ENCODE measurements around the gene AKAIN1.

AKAIN1 gene

DNA sequence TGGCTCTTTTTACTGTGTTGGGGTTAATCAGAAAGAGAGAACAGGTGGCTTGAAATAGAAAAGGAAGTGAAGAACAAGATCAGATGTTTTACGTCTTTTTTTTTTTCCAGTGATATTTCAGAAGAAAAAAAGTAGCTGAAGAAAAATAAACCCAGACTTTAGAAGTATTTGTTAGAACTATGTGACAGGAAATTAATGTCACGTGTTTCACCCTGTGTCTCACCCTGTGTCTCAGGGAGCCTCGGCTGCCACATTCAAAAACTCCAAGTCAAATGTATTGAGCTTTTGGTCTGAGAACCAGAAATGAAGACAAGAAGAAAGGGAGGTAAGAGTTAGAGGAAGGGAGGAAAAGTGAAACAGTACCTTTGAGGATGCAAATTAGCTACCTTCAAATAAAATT is 38.0 kb downstream of the AKAIN1 start:
- DNase-seq = no peak

DNA sequence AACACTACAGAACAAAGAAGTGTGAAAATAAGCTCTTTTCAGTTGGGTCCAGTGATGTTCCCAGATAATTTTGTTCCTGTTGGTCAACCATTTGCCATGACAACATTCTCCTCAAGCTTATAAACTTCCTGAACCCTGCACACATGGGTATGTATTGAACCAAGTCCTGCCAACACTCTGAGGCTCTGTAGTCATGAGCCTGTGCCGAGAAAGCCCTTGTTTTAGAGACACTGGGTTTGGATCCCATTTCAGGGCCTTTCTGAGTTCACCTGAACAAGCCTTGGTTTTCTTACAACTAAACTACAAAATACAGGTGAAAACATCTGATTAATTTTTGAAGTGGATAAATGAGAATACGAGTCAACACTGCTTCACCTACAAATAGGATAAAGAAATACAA is 38.5 kb downstream of the AKAIN1 start:
- DNase-seq = no peak

DNA sequence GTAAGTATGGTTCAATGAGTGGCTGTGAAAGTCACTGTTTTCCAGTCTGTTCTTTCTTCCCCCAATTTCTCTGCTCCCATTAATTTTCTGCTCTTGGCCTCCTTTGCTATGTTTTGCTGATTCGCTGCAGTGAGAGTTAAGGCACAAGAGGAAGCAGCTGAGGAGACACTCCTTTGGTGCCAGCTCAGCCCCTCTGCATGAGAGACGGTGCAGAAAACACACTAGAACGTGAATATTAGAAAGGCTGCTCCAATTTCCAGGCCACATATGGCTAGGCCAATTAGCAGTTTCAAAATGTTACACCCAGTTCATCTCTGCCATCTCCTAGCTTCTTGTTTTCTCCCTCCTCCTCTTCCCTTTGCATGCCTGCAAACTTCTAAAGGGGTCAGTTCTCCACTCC is 38.9 kb downstream of the AKAIN1 start:
- no peak for DNase-seq

DNA sequence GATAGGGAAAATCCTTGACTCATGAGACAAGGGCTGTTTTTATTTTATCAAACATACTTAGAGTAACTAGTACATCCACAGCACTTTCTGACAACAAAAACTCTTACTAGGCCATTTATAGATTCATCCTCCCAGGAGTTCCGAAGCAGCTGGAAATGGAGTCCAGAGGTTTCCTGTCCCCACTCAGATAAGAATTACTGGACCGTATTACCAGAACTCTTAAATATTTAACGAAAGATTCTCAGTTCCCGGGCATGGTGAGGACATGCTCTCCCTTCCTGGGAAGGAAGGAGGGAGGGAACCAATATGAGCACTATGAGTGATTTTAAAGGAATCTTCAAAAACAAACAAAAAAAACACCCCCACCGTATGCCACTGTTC is 41.2 kb downstream of the AKAIN1 start:
- no peak for DNase-seq

DNA sequence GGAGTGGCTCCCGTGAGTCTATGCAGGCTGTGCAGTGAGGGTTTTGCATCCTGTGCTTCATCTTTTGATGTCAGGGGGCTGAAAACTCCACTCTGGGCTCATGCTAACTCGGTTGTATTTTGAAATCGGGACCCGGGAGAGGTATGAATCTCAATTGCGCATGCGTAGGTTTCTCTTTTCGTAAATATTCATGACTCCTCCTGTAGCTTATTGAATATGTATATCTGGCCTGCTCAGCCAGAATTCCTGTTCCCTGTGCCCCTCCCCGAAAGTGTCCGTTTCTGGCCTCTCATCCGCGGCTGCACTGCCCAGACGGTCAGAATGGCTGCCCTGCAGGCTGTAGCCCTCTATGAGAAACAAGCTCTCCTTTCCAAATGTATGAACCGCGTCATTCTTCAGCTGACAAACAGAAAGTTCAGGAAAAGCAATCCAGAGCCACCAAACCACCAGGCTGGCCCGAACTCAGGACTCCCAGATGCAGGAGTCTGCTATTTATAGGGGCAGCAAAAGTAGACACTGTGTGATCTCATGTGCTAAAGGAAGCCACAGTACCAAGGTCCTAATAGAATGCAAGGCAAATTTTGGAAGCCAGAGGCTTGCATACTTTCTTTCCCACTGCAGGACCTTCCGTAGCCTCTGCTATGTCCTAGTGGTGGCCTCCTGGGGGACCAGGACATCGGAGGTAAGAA is 41.7 kb downstream of the AKAIN1 start:
- no peak for DNase-seq

DNA sequence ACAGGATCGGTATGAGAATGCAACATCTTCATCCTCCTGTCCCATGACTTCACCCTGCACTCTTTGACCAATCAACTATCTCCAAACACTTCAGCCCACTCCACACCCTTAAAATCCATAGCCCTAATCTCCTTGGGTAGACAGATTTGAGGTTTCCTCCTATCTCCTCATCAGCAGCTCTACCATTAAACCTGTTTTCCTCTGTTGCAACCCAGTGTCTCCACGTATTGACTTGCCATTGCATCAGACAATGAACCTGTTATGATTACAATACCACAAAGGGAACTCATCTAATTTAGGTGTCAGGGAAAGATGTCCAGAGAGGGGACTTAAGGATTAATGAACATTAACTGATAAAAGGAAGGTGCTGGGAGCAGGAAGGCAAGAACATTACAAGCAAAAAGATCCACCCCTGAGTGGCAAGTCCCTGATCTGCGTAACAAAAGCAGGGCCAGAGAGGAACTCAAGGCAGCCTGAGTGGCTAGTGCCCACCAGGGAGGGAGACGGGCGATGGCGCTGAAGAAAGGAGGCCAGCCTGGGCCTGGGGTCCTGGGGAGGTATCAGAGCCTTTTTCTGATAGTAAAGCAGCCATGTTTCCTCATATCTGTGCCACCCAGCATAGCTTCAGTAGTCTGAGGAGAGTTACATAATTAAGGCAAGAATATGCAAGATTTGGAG is 44.6 kb downstream of the AKAIN1 start:
- DNase-seq = no peak

DNA sequence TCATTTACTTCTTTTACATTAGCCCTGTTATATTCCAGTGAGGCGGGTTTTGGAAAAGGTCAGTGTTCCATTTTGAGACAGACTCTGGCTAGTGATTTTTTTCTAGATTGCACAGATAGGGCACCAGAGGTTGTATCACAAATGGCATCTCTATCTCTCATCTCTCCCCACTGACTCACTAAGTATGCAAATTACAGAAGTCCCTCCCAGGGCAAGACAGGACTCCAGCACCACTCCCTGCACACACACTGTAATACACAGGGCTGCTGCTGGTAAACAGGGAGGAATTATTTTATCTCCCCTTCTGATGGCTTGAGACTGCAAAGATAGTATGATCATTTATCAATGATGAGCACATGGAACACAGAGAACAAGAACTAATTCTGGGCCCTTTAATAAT is 46.2 kb downstream of the AKAIN1 start:
- no peak for DNase-seq

DNA sequence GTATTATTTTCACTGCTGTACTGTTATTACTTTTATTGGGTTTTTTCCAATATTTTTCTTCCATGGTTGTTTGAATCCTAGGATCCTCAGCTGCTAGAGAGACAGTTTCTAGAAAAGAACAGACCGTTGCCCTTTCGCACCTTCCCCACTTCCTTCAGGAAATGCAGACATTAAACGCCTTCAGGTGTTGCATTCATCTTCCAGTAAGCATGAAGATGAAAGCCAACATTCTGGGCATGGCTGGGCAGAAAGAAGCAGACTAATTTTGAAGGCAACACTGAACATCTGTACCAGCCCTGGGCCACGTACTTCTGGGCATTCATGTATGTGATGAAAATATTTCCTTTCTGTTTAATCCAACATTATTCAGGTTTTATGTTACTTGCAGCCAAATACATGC is 51.0 kb downstream of the AKAIN1 start:
- no peak for DNase-seq

DNA sequence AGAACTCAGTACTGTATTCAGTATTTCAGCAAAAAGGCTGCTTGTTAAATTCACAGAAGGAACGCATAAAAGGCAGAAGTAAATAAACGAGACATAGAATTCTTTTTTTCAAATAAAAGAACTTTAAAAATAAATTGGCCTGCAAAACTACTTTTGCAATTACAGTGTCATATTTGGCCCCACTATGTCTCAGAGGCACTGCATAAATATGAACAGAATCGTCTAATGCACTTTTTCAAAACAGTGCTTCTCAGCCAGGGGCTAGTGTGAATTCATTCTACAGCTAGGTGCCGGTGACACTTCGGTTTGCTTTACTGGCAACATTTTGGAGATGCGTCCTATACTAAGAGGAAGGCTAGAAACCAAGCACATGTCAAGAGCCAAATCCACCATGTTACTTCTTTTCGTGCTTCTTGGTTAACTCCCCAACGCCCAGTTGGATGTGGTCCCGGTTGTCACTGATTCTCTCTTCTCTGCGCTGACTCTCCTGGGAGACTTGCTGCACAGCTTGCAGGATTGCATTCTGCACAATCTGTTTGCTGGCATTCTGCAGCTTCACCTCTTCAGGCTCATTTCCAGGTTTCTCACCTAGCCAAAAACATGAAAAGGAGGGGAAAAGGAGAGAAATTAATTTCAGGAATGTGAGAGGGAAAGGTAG is 51.8 kb downstream of the AKAIN1 start:
- no peak for DNase-seq

DNA sequence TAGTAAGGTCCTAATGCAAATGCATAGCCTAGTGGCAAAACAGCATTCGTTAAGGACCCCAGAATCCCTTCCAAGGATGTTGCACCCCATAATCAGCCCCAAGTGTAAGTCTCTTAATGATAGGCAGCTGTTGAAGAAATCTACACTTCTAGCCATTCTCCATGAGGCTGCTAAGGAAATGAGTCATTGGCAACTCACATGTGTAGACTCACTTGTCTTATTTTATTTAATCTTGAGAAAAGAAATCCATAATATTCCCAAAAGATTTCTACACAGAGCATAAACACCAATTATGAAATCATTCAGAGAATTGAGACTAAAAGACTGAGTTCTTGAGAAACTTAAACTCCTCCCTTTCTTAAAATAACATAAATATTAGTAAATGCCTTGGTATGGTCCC is 52.4 kb downstream of the AKAIN1 start:
- no peak for DNase-seq

DNA sequence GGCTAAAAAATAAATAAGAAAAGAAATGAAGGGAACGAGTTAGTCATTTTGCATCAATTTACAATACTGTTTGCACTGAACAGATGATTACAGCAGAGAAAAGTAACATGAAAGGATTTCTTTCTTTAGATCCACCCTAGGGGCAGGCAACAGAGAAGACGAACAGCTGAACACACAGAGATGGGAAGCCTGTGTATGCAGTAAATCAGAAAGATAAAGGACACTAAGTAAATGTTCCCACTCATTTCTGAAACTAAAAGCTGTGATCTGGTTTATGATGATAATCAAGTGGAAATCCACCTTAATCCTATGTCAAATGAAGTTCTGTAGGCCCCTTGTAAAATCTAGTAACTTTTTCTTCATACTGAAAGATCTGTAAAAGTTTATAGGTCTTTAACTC is 54.2 kb downstream of the AKAIN1 start:
- DNase-seq = no peak

DNA sequence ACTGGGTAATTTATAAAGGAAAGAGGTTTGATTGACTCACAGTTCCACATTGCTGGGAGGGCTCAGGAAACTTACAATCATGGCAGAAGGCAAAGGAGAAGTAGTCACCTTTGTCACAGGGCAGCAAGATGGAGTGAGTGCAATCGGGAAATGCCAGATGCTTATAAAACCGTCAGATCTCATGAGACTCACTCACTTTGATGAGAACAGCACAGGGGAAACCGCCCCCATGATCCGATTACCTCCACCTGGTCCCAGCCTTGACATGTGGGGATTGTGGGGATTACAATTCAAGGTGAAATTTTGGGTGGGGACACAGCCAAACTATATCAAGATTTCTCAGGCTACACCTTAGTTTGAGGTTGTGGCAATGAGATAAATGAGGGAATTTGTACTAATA is 54.9 kb downstream of the AKAIN1 start:
- no peak for DNase-seq

DNA sequence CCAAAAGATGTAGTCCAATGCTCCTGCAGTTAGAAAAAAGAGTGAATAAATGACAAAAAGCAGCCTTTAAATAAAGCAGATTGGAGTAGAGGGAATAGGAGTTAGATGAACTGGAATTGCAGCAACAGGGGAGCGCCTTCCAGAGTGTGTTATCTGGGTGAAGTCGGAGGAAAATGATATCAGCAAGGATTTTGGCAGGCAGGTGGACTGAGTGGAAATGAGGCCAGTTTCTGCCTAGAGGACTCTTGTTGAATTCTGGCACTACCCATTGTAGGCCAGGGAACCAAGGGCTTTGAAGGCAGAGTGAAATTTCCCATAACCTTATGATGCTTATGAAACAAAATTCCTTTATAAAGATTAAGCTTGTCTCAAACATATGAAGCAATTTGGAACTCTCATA is 59.8 kb downstream of the AKAIN1 start:
- no peak for DNase-seq

DNA sequence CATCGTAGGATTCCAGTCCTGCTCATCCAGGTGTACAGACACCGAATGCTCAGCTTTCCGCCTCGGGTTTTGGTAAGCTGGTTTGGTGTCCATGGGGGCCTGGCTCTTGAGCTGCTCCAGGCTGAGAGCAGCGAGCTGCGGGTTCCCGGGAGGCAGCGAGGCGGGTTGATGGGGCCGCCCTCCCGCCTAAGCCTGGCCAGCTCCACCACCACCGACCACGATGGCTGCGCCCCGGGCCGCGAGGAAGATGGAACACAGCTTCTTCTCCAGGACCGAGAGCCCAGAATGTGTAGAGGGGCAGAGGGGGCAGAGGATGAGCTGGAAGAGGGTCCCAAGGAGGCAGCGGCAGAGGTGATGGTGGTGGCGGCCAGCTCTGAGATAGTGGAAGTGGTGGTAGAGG is 64.1 kb downstream of the AKAIN1 start:
- DNase-seq = no peak

DNA sequence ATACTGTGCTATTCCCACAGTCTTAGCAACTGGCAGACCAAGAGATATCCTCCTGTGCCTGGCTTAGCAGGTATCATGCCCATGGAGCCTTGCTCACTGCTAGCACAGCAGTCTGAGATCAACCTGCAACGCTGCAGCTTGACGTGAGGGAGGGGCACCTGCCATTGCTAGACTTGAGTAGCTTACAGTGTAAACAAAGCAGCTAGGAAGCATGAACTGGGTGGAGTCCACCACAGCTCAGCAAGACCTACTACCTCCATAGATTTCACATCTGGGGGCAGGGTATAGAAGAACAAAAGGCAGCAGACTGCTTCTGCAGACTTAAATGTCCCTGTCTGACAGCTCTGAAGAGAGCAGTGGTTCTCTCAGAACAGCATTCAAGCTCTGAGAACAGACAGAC is 74.8 kb downstream of the AKAIN1 start:
- no peak for DNase-seq

DNA sequence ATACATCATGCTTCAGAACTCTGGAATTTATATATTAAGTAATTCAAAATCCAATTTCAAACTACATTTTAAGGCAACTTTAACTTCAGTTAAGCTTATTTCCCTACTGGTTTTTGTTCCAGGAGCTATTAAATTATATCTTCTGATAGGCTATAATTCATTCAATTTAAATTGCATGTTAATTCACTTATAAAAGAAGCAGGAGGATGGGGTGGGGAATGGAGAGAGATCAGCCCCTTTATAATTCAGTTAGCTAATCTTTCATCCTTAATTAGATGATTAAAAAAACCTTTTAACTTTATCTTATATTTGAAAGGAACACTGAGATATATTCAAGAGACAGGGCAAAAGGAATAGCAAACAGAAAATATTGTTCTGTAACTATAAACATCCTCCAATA is 86.8 kb downstream of the AKAIN1 start:
- no peak for DNase-seq

DNA sequence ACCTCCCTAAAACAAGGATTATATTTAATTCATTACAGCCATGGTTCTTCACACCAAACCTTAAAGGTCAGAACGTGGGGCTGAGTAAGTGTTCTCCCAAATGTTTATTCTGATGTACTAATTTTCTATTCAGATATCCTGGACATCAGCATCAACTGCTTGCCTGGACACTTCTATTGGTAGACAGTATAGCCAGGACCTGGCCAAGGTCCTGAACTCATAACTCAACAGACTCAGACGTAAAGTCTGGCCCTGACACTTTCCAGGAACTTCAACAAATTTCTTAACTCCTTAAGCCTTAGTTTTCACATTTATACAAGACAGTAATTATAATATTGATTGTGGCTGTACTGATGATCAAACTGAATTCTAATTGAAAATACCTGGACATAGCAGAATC is 89.1 kb downstream of the AKAIN1 start:
- DNase-seq = no peak

DNA sequence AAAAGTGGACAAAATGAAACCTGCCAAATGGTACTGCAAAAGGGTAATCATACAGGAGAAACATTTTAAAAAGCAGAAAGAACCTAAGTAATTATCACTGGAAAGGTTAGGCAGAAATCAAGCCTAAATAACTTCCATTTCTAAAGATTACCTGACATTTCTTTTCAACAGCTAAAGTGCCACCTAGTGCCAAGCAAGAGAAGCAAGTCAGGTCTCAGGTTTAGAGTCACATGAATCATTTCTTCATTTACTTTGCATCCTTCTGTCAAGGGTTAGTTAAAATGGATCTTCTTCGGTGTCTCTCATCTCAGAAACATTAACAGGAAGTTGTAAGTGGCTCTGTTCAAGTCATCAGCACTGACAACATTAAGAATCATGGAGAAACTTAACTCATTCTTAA is 90.3 kb downstream of the AKAIN1 start:
- no peak for DNase-seq

DNA sequence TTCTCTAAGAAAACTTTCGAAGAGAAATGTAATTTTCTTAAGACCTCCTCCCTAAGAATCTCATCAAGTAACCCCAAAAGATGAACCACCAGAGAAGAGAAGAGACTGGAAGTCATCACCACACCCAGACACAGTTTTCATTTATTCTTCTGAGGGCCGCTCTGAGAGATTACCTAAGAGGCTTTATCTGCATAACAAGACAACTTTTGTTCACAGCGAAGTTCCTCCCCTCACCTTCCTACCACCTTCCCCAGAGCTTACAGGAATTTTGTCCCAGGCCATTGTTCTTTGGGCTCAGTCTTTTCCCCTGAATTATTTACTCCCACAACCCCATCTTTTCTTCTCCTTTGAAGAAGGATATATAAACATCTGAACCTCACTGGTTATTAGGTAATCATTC is 92.8 kb downstream of the AKAIN1 start:
- no peak for DNase-seq

DNA sequence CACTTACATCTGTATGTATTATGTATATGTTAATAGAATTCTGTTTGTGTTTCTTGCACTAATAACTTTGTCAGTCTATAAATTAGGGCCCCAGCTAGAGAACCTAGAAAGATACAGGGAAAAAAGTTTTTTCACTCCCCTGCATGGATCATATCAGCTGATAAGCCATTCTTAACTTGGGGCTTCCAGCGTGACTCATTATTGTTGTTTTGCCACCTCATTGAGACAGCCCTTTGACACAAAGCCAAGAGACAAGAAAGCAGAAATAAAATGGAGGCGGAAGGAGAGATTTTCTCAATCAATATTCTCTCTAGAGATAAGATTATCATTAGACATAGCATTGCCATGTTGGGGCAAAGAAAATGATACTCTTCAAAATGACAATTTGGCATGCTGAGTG is 93.4 kb downstream of the AKAIN1 start:
- peak in 2 of 3 donors; percentile 2 to 19 for DNase-seq

DNA sequence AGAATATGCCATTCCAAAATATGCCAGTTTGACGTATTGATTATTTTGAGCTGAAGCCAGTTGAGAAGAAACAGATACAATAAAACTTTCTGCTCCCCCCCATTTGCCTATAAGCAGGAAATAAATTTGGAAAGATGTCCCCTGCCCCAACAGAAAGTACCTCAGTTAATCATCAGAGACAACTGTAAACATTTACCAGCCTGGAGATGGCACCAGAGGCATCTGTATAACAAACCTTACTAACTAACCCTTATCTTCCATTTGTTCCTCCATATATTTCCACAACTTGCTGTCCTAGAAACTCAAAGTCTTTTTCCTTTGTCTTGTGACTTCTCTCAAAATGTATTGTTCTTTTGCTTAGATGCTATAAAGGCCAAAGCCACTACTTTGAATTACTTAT is 93.8 kb downstream of the AKAIN1 start:
- no peak for DNase-seq

DNA sequence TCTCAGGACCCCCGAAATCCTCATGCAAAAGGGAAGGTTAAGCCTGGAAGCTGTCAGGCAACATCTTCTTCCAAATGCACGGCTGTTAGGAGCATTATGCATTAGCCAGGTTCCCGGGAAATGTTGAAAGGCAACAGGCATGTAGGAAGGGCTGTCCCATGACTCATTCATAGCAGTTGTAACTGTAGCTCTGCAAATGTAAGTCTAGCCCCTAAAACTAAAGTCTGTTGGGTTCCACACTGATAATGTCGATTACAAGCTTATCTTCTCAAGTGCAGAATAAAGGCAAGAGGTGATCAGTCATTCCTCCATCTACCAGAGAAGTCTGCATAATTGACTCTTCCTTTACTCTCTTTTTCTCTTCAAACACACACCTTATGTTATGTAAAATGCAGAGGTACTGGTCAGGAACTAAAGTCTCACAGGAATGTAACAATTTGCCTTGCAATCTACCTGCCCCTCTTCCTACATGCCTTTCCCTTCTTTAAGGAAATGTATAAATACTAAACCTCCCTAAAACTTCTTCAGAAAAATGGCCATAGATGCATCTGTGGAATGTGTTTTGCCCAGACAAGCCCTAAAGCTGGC is 99.8 kb downstream of the AKAIN1 start:
- no peak for DNase-seq

DNA sequence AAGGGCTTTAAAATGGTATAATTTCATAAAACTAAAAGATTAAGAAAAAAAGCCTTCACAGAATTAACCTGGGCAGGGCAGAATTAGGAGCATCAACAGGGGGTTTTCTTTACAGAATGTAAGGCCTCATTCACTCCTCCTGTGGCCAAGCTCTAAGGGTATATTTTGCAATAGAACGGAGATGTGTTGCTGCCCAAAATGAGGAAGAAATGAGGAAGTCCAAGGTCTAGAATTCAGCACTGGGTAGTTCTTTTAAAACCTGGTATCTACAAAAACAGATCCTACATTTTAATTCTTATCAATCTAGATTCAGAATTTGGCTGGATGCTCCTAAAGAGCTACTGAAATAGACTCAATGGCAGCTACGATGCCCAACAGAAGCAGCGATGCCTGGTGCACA is 101.8 kb downstream of the AKAIN1 start:
- DNase-seq = no peak

DNA sequence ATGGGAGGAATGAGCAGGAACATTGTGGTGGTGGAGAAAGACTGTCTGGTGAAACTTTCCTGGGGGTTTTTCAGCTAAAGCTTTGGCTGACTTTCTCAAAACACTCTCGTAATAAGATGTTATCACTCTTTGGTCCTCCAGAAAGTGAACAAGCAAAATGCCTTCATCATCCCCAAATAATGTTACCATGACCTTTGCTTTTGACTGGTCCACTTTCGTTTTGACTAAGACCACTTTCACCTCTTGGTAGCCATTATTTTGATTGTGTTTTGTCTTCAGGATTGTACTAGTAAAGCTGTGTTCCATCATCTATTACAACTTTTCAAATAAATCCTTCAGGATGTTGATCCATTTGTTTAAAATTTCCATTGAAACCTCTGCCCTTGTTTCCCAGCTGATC is 103.2 kb downstream of the AKAIN1 start:
- no peak for DNase-seq
